NCI-H2081 treated with DMSO at 0.1 percent for 48 hours (cell line): ENCODE measurements around the gene NUBP2.

ENCODE experiments used
- DNase-seq: peaks from one replicate; lab custom pipeline; 2025; lab: John Stamatoyannopoulos, UW

NUBP2 gene

DNA sequence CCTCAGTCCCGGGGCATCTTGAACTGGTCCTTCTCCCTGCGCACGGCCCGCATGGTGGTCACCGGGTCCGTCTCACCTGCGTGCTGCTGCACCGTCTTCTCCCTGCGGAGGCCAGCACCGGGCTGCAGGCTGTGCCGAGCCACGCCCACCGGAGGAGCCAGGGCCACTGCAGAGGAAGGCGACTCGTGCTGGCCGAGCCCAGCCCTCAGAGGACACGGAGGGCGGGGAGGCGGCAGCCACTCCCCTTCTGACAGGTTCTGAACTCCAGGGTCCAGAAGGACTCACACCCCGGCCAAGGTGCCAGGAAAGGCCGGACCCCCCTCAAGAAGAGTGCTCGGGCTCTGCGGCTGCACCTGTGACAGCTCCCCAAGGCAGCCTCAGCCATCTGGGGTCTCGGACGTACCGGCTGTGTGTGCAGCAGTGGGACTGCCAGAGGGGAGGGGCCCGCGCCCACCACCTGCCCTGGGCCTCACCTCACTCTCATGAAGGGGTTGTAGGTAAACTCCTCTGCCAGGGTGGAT lies 26.6 kb downstream of the NUBP2 start:
- no peak for DNase-seq

DNA sequence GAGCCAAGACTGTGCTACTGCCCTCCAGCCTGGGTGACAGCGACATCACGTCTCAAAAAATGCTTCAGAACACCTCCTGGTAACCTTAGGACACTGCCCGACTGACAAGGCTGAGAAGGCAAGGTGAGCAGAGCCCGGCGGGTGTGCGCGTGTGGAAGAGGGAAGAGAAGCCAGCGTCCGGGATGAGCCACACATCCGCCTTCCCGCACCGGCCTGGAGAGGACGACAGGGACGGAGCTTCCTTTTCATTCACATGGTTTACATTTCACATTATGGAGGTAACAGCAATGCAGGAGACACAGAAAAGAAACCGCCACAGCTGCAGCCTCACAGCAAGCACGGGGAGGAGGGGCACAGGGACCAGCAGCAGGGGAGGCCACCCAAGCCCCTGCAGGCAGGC lies 27.3 kb downstream of the NUBP2 start:
- no peak for DNase-seq

DNA sequence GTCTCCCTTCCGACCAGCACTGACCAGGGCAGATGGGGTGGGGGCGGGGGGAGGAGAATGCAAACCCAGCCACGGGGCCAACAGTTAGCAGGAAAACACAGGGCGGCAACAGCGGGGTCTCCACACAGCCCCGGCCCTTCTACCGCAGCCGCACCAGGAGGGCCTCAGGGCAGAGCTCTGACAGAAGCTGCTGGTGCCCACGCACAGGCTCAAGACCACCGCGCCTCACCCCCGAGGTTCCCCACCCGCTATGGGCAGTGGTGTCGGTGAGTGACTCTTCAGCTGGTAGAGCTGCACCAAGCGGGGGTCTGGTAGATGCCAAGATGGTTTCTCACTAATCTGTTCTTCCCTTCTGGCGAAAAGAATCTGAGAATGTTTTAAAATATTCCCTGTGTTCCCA lies 27.8 kb downstream of the NUBP2 start:
- no peak for DNase-seq

DNA sequence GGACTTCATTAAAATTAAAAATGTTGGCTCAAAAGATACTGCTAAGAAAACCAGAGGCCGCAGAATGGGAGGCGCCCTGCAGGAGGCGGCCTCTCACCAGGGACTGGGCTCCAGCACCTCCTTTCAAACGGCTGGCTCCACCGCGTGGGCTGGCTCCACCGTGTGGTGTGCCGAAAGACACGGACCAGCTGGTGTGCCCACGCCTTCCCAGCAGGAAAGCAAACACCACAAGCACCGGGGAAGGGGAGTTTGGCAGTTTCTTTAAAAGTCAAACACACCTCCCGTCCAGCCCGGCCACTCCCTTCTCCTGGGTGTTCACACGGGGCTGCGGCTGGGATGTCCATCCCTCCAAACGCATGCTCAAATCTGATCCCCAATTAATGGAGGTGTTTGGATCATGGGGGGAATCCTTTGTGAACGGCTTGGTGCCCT lies 30.0 kb downstream of the NUBP2 start:
- peak; percentile 17 for DNase-seq

DNA sequence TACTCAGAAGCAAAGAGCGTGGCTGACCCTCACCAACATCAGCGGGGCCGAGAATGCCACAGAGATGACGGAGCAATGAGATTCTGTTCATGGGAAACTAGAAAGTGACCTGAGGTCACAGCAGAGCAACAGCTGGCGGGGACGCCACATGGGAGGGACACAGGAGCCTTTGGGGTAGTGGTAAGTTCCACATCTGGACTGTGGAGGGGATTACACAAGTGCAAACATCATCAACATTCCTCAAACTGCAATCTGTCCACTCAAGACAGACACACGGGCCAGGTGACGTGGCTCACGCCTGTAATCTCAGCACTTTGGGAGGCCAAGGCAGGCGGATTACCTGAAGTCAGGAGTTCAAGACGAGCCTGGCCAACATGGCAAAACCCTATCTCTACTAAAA lies 32.7 kb downstream of the NUBP2 start:
- DNase-seq, result no peak

- DNase-seq, result no peak
These were observed 33.9 kb downstream of the NUBP2 start for GRCh38 chr16:1816396-1817275.

DNA sequence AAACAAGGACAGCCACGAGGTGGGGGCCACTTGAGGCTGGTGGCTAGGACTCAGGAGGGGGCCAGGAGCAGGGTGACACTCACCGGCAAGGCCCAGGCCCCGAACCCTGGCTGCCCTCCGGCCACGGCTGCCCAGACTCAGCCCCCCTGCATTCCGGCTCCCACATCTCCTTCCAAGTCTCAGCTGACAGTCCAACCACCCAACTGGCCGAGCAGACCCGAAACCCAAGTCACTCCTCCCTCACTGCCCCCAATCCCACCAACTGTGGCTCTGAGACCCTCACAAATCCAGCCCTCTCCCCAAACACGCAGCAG lies 34.5 kb downstream of the NUBP2 start:
- DNase-seq, result no peak

DNA sequence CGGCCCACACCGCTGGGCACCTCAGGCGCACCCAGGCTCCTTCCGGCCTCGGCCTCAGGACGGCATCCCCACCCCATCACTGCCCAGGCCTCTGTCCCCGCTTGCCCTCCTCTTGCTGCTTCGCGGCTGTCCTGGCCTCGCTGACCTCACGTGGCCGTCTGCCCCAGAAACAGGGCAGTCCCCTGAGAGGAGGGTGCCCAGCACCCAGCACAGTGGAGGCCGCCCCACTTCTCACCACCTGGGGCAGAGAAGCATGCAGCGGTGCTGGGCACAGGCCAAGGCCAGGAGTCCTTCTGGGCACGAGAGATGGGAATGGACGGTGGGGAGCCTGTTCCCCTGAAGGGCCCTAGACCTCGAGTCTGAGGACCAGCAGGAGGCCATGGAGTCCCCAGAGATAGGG lies 35.0 kb downstream of the NUBP2 start:
- no peak for DNase-seq

DNA sequence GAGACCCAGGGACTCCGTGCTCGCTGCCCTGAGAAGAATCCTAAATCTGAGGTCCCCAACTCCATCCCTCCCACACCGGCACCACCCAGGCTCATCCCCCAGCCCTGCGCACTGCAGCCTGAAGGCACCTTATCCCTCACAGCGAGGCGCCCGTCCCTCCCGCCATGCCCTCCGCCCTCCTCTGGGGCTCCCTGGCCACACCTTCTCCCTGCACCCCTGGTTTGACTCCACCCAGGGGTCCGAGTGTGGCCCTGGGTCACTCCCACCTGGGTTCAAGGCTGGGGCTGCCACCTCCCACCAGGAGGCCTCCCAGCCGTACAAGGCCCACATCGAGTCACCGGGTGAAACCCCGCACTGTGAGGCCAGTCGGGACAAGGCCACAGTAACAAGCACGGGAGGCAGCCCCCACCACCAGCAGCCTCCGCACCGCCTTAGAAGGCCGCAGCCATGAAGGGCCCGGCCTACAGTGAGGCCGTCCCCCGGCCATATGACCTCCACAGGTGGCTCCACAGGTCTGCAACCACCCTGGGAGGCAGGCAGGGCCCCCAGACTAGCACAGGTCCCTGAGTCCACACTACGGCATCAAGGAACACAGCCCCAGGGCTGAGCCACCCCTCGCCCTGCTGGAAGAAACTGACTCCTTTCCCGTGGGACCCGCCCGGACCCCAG lies 35.6 kb downstream of the NUBP2 start:
- DNase-seq, result no peak

DNA sequence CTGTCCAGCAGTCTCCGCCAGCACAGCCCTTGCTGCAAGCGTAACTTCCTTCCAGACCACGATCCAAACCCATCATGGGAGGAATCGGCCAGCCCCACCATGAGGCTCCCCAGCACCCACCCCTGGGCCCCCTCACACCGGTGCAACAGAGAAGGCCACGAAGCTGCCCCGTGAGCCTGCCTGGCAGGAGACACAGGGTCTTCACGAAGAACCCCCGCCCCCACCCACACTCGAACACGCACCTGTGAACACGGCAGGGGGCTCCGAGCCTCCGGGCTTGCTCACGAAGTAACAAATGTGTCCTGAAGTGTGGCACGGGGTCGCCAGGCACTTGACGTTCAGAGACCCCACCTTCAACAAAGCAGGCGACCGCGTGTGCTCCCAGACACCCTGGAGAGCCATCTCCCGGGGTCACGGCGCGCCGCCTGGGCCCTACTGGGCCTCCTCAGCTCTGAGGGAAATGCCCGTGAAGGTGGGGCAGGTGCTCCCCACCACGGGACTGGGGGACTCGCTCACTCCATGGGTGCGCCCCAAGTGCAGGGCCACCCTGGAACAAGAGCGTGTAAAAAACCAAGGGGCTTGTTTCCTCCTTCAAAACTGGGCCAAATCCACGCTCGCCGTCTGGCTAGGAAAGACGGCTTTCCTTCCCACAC lies 36.2 kb downstream of the NUBP2 start:
- no peak for DNase-seq

- no peak for DNase-seq
These were observed 36.9 kb downstream of the NUBP2 start for GRCh38 chr16:1819611-1820010.

DNA sequence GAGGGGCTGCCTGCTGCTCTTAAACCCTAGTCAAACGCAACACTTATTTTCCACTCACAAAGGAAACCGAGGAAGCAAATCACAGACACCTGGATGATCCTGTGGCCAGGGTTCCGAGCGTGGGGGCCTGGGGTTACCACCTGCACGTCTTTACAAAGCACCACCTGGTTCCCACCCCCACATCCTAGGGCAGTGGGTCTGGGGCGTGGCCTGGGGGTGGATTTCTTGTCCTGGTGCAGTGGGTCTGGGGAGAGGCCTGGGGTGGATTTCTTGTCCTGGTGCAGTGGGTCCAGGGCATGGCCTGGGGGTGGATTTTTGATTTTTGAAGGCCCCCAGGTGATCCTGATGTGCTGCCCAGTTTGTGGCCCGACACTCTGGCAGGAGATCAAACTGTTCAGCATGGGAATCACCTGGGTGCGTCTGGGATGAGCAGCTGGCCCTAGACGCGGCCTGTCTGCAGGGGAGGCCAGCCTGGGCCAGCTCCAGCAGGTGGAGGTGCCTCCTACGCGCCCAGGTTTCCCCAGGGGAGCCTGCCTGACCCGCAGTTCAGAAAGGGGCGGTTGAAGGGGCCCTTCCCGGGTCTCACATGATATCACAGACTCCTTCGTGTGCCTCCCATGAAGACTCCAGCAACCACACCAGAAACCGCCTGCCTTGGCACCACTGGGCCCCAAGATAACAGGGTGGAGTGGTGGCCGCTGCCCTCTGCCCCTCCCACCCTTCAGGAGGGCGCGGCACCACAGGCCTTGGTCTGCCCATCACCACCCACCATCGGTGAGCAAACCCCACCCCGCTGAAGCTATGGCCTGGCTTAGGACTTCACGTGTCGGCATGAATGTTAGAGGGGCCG lies 37.6 kb downstream of the NUBP2 start:
- DNase-seq, result no peak

DNA sequence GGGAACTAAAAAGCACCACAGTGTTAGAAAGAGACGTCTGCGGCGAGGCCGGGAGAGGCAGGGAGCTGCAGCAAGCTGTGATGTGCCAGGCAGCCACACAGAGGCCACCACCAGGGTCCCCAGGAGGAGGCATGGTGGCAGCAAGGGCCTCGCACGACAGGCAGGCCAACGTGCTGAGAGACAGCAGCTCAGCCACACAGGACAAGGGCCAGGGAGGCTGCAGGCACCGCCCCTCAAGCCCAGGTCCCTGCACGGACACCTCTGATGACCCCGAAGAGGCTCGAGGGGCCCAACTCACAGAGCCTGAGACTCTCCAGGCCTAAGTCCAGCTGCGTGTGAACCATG lies 38.2 kb downstream of the NUBP2 start:
- DNase-seq, result no peak

- no peak for DNase-seq
These were observed 39.3 kb downstream of the NUBP2 start for GRCh38 chr16:1821861-1822611.

GRCh38 chr16:1822801-1823200 lies 40.0 kb downstream of the NUBP2 start:
- DNase-seq, result no peak

- no peak for DNase-seq
These were observed 41.1 kb downstream of the NUBP2 start for GRCh38 chr16:1823821-1824220.

GRCh38 chr16:1825381-1825863 lies 42.7 kb downstream of the NUBP2 start:
- DNase-seq, result no peak

DNA sequence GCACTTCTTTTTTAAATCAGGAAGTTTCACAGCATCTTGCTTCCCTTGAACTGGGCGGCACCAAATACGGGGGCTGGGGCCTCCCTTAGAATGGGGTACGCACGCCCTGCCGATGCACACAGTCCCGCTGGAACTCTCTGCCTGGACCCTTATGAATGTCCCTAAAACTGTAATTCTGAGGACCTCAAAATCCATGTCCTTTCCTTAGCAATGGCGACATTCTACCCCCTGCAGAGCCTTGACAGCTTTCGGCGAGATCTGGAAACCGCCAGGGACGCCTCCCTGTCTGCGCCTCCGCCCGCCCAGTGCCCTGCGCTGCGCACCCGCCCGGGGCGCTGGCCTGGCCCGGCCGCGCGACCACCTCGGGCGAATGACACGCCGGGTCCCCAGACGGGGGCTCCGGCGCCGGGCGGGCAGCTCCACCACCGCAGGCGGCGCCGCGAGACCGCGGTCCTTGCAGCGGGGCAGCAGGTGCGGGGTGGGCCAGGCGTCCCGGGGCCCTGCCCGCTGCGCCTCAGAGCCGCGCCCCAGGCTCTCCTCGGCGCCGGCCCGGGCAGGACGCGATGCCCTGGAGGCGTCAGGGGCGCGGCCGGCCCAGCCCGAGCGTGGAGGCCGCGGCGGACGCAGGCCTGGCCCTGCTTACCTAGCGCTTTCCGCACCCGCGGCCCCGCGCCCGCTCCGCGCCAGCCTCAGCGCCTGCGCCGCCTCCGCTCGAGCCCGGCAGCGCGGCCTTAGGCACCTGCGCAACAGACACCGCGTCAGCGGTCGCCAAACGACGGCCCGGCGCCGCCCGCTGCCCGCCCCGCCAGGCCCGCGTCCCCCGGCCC lies 43.3 kb downstream of the NUBP2 start:
- DNase-seq, result no peak

DNA sequence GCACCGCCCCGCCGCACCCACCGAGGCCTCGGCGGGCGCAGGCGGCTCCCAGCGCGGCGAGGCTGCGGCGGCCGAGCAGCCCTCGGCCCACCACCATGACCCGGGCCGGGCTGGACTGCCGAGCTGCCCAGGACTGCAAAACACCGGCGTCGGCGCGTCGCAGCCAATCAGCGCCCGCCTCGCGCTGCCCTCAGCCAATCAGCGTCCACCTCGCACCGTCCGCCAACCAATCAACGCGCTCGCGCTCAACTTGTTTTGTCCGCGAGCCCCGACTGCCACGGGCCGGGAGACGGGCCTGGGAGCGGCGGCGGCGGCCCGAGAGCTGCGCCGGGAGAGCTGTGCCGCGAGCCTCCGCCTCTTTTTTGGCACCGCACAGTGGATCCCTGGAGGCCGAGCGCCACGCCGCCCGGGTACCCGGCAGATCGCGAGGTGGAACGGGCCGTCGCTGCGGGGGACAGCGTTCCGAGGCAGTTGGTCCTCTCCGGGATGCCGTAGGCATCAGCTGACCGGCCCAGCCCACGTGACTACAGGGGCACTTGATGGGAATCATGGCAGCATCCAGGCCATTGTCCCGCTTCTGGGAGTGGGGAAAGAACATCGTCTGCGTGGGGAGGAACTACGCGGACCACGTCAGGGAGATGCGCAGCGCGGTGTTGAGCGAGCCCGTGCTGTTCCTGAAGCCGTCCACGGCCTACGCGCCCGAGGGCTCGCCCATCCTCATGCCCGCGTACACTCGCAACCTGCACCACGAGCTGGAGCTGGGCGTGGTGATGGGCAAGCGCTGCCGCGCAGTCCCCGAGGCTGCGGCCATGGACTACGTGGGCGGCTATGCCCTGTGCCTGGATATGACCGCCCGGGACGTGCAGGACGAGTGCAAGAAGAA lies 44.2 kb downstream of the NUBP2 start, which contains the start of the genes FAHD1 and HAGH:
TSS of gene FAHD1 (plus strand) at position 516 of the 883 bp plus-strand sequence. CDS start at position 549, 33 bp downstream.
TSS of gene HAGH (minus strand) at position 135 of the 883 bp plus-strand sequence. CDS start at position 97, 38 bp downstream.
- DNase-seq, result peak; percentile 64
